Midbrain (tissue), 1 donor: Measurements from ENCODE around the gene DYNC2I2.

Experiments
- DNase-seq: peaks from one replicate; lab custom pipeline; 2025; lab: John Stamatoyannopoulos, UW

The DYNC2I2 gene

DNA sequence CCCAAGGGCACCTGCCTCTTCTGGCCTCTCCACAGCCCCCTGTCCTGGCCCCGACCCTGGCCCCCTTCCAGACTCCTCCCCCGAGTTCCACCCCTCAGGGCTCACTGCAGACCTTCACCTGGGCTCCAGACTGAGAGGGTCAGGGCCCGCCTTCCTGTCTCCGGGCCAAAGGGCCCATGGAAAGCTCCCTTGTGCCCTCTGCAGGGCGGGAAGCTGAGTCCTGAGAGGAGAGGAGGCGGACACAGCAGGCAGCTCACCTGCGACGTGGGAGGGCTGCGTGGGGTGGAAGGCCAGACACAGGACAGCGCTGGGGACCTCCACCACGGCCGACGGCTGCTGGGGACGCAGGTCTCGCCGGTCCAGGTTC lies 20.6 kb downstream of the DYNC2I2 start:
- DNase-seq: no peak

DNA sequence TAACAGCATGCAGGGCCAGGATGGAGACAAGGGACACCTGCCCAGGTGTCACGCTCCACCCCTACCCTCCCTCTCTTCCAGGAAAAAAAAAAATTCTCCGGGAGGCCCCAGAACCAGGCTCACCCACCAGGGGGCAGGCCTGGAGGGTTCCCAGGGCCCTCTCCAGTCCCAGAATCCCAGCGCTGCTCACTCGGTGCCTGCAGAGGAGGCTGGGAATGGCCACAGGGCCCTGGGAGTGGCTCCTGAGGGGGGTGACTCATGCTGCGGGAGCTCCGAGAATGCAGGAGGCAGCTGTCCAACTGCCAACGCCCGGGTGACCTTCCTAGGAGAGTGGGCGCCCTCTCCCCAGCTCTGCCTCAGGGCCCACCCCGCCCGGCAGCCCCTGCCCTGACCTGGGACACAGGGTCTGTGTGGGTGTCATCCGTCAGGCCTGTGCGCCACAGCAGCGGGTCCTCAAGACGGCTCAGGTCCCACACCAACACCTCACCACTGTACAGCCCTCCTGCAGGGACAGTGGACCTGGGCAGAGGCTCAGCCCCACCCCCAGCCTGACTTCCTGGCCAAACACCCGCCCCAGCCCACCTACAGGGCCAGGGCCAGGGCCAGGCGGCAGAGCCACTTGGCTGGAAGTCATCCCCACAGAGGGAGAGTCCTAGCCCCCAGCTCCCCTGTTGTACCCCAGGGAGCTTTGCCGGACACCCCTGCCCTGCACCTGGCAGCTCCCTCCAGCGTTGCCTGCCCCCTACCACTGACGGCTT lies 21.2 kb downstream of the DYNC2I2 start:
- no peak for DNase-seq

DNA sequence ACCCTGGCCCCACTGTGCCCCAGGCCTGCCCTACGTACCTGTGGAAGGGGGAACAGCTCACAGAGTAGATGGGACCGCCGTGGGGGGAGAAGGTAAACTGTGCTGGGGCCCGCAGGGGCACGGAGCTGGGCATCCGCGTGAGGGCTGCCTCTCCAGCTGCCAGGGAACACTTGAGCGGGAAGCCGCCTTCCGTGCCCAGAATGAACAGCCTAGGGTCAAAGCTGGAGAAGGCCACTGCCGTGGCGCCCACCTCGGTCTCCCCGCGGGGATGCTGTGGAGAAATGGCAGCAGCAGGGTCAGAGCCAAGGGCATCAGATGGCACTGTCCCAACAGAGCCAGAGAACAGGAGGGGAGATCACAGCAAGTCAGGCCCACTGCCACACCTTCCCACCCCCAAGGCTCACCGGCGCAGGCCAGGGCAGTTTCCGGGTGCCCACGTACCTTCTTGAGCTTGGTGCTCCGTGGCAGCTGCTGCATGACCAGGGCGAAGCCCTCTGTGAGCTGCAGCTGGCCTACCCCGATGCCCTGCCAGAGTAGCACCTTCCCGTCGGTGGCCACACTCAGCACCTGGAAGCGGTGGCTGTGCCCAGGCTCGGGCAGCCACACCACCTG lies 21.9 kb downstream of the DYNC2I2 start:
- DNase-seq: no peak

DNA sequence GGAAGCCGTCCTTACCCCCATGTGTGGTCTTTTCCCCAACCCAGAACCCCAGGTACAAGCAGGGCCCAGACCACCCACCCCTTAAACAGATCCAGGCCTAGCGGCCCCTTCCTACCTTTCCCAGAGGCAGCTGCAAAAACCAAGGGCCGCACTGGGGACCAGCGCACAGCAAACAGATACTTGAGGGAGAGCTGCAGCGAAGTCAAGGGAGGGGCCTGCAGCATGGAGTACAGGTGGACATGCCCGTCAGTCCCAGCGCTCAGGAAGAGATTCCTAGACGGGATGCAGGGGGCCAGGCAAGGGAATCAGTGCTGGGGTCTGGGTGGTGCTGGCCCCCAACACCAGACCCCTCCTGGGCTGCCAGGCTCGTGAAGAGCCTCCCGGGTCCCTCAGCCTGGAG lies 22.5 kb downstream of the DYNC2I2 start:
- DNase-seq: no peak

DNA sequence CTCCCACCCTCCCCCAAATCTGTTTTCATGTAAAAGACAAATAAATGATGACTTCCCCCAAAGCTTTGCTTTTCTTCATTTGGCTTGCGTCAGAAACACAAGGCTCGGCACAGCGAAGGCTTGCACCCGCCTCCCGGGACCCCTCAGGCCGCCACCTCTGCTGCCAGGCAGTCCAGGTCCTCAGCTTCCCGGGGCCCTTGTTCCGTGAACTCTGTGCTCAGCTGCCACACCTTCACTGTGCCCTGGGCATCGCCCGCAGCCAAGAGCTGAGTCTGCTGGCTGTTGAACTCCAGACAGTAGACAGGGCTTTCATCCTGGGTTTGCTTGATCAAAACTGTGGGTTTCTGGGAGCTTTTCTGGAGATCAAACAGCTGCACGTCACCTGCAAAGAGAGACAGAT lies 23.0 kb downstream of the DYNC2I2 start:
- DNase-seq: no peak

DNA sequence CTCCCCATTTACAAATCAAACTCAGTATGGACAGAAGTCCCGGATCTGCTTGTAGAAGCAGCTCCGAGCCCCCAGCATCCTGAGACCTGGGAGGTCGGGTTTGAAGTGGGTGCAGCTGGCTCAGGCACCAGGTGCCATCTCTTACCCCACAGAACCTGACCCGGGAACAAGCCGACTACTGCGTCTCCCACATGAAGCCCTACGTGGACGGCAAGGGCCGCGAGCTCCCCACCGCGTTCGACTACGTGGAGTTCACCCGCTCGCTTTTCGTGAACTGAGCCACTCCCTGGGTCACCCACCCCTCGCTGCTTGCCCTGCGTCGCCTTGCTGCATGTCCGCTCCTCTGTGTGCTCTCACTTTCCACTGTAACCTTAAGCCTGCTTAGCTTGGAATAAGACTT lies 23.6 kb downstream of the DYNC2I2 start:
- DNase-seq: no peak

DNA sequence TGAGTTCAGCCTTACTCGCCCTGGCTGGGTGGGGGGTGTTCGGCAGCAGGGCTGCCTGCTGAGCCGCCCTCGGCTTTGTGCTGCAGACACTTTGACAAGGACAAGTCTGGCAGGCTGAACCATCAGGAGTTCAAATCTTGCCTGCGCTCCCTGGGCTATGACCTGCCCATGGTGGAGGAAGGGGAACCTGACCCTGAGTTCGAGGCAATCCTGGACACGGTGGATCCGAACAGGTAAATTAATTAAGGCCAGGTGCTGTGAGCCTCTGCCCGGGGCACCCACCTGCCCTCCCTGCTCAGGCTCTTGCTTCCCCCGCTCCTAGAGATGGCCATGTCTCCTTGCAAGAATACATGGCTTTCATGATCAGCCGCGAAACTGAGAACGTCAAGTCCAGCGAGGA lies 24.2 kb downstream of the DYNC2I2 start:
- no peak for DNase-seq

DNA sequence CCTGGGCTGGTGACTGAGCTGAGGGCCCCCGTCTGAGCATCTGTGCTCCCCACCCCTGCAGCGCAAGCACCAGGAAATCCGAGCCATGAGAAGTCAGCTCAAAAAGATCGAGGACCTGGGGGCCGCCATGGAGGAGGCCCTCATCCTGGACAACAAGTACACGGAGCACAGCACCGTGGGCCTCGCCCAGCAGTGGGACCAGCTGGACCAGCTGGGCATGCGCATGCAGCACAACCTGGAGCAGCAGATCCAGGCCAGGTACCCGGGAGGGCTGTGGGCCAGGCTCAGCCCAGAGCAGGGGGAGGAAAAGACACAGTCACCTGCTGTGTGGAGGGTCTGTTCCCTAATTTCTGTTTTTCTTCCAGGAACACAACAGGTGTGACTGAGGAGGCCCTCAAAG lies 24.6 kb downstream of the DYNC2I2 start:
- no peak for DNase-seq

DNA sequence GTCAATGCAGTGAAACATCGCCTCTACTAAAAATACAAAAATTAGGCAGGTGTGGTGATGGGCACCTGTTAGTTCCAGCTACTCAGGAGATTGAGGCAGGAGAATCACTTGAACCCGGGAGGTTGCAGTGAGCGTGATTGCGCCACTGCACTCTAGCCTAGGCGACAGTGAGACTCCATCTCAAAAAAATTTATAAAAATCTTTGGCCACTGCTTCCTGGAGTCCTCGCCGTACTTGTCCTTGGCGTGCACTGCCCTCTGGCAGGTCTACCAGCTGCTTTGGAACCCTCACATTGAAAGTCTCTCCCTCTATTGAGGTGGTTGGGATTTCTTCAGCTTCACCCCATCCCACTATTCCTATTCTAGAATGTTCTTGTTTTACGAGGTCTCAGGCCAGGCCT lies 25.0 kb downstream of the DYNC2I2 start:
- DNase-seq: no peak

DNA sequence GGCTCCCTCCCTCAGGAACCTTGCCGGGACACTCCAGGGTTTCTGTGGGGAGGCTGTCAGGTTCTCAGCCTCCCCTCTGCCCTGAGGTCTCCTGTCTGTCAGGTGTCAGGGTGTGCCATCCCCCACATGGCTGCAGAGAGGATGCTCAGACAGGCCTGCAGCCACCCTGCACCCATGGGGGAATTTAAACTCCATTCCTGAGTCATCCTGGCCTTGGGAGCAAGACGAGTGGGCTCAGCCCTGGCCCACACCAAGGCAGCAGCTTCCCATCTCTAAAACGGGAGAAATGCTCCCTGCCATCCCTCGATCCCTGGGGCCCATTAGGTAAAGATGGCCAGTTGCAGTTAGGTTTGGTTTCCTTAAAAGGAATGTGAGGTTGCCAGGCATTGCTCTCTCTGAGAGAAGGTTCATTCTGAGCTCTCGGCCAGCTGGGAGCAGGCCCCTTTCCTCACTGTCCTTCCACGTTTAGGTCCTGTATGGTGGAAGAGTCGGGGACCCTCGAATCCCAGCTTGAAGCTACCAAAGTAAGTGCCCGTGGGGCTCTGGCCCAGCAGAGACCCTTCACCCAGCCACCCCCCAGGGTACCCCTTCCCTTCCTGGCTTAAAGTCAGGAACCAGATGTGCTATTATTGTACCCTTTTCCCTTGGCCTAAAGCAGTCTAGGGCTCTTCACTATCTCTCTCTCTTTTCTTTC lies 26.6 kb downstream of the DYNC2I2 start:
- DNase-seq: no peak

DNA sequence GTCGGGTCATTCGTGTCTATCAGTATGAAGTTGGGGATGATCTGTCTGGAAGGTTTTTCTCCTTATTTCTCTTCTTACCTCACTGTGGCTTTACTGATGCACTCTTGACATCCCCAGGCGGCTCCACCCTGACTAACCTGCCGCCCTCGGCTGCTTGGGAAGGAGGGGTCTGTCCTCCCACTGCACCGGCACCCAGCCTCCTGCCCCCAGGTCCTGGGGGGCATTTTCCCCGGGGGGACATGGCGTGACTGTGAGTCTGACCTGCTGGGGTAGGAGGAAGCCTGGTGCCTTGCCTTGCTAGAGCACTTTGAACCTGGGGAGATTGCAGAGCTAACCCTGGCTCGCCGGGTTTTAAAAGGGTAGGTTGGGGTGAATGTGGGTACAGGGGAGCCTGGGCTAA lies 27.5 kb downstream of the DYNC2I2 start:
- DNase-seq: no peak

DNA sequence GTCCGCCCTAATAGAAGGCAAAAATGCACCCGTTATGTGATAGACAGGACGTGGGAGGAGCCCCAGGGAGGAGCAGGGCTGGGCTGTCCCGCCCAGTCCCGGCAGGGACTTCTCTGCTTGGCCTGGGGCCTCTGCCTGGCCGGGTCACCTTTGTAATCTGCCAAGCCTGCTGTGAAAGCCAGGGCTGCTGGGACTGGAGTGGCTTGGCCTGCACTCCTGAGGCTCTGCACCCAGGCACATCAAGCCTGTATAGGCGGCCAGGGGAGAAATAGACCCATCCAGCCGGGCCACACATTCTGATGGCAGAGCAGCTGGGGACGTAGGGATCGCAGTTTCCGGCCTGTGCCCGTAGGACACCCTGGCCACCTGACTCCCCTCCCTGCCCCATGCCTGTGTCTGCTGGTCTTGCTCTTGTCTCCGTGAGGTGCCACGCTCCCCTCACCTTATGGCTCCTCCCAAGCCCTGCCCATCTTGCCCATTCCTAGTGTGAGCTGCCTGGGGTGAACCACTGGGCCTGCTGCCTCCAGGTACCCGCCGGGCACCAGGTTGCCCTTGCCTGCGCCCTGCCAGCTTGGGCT lies 28.1 kb downstream of the DYNC2I2 start:
- peak; percentile 60 for DNase-seq

DNA sequence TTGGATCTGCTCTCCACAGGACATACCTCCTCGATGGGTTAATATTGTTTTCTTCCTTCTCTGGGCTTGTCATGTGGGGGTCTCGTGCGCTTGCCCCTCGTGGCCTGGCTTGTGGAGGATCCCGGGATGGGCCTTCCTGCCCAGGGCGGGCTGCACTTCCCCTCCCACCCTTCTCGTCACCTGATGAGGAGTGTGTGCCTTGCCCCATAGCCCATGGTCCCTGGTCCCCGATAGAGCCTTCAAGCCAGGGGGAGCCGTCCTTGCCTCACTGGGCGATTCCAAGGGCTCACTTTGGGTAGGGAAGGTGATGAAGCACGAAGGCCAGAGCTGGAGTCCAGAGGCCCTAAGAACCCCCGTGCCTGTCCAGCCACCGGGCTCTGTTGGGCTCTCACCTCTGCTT lies 28.7 kb downstream of the DYNC2I2 start:
- no peak for DNase-seq

DNA sequence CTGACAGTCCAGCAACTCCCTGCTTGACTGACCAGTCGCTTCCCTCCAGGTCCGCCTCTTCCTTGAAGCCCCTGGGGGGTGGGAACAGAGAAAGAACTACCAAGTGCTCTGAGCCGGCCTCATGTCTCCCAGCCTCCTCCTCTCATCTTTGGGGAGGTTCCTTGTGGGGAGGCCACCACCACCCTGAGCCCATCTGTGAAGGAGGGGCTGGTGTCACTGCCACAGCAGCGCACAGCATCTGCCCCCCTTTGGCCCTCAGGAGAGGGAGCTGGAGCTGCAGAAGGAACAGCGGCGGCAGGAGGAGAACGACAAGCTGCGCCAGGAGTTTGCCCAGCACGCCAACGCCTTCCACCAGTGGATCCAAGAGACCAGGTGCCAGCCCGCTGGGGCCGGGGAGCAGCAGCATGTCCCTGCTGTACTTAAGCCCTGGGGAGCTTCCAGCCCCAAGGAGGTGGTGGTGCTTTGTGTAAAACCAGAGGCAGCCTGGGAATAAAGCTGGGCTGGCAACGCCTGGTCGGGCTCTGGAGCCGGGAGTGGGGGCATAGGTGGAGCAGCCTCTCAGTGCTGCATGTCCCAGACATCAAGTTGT lies 29.4 kb downstream of the DYNC2I2 start:
- DNase-seq: peak; percentile 43

DNA sequence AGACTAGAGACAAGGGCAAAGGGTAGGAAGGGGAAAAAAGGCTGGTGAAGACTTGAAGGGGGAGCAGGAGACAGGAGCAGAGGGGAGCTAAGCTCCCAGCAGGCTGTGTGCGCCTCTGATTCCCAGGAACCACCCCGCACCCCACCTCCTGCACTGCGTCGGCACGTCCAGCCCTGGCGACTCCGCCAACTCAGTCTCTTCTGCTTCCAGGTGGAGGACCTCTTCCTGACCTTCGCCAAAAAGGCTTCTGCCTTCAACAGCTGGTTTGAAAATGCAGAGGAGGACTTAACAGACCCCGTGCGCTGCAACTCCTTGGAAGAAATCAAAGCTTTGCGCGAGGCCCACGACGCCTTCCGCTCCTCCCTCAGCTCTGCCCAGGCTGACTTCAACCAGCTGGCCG lies 30.5 kb downstream of the DYNC2I2 start:
- no peak for DNase-seq

DNA sequence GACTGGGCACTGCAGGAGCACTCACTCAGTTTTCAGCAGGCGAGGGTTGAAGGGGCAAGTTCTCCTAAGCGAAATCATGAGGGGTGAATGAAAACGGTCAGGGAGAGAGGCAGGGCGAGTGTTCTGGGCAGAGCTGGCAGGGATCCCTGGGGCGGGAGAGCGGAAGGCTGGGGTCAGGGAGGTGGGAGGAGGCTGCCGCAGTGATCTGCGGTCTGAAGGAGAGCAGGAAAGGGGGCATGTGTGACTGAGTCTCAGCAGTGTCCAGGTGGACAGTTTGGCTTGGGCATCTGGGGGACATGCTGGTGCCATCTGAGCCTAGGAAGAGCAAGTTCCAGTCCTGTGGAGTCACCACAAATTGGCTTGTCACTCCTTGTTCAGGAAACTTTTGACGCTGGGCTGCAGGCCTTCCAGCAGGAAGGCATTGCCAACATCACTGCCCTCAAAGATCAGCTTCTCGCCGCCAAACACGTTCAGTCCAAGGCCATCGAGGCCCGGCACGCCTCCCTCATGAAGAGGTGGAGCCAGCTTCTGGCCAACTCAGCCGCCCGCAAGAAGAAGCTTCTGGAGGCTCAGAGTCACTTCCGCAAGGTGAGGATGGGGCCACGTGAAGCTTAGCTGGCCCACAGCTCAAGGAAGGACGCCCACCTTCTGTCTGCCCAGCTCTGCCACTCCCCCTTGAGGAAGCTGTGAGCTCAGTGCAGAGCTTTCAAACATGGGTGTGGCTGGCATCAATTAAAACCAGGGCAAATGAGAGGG lies 31.1 kb downstream of the DYNC2I2 start:
- no peak for DNase-seq

DNA sequence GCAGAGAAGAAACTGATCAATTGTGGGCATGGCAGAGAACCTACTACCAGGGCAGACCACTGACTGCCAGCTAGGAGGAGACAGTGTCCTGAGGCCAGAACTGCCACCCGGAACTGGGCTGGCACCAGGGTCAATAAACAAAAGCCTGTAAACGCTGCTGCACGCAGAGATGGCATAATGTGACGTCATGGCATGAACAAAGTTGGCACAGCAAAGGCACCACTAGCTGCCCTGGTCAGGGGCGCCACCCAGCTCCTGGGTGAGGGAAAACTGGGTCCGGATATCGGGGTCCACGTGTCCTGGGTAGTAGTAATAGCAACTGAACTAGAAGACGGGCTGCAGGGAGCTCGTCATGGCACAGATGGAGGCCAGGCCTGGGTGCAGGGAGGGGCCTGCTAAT lies 32.1 kb downstream of the DYNC2I2 start:
- no peak for DNase-seq

DNA sequence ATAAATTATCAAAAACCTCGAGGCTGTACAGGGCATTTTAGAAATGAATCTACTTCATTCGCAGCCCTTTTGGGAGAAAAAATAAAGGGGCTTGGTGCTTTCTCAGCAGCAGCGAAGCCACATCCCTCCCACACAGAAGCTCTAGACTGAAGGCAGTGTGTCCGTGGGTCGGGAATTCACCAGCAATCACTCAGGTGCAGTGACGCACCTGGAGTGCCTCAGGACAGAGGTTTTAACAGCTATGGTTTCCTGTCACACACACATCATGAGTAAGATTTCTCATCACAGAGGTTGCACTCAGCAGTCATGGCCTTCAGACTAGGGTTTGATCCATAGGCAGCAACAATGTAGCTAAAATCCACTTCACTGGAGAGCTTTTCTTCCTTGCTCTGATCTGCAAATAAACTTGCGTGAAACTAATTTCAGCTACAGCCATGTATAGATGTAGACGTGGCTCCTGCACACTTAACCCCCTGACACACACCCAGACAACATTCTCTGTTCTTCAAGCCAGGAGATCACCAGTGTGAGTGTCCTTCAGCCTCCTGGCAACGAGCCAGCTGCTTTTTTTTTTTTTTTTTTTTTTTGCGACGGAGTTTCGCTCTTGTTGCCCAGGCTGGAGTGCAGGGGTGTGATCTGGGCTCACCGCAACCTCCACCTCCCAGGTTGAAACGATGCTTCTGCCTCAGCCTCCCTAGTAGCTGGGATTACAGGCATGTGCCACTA lies 34.8 kb downstream of the DYNC2I2 start:
- DNase-seq: no peak

DNA sequence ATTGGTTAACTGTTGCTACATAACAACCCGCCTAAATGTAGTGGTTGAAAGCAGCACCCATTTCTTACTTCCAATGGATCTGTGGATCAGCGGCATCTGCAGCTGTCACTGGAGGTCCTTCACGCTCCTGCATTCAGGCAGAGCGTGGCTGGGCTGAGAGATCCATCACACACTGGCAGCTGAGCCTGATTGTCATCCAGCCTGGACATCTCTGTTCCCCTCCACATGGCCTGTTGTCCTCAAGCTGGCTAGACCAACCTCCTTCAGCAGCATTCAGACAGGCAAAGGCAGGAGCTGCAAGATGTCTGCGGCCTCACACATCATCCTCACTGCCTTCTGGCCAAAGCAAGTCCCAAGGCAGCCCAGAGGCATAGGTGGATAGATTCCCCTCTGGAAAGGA lies 36.9 kb downstream of the DYNC2I2 start:
- DNase-seq: no peak

DNA sequence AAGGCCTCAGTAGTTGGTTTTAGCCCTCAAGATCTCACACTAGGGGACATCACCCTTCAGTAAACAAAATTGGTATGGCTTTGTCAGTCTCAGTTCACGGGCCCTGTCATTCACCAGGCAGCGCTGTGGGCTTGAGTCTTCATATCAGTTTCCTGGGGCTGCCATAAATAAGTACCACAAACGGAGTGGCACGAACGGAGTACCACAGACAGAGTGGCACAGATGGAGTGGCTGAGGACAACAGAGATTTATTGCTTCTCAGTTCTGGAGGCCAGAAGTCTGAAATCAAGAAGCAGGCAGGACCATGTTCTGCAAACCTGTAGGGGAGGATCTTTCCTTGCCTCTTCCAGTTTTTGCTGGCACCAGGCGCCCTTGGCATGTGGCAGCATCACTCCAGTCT lies 37.5 kb downstream of the DYNC2I2 start:
- no peak for DNase-seq

DNA sequence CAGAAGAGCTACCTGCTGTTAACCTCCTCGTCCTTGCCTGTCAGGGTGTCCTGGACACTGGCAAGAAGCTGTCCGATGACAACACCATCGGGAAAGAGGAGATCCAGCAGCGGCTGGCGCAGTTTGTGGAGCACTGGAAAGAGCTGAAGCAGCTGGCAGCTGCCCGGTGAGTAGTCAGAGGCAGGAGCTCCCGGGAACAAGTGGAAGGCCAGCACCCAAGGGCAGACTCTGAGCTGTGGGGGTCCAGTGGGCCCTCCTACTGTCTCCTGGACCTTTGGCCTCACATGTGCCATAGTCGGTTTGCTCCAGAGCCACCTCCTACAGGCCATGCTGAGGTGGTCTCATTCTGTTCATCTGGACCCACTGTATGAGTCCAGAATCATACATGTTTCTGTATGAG lies 38.7 kb downstream of the DYNC2I2 start:
- DNase-seq: no peak
